Keratinocyte (primary cell): ENCODE data around the gene ZC3H7A. TPM values are rescaled to one million over a fixed set of nuclear protein-coding genes. Genes with fewer than 3 reads are reported as not detected.

ENCODE experiments used
- DNase-seq: peaks from one replicate; pipeline ENCODE4 v3.0.0-alpha.2; 2011; ENCODE audit warnings: low read depth, missing footprints, low spot score
- FAIRE-seq: peaks from 2 replicates; lab custom pipeline; 2011; peaks lifted over from hg19 to GRCh38; lab: Jason Lieb, UNC
- H2AFZ ChIP-seq: 2 replicates; pipeline ENCODE4 v1.6.0; 2012; ENCODE audit warnings: low read length, control low read depth, inconsistent platforms; ENCODE audit not compliant: control insufficient read depth
- H3K27ac ChIP-seq: 2 replicates; pipeline ENCODE4 v1.5.1; 2011; ENCODE audit warnings: low read length; ENCODE audit not compliant: control insufficient read depth, insufficient read depth
- H3K27me3 ChIP-seq: 3 replicates; pipeline ENCODE4 v1.6.0; 2011; ENCODE audit warnings: low read length; ENCODE audit not compliant: control insufficient read depth, insufficient read depth; ENCODE audit errors: extremely low read depth
- H3K36me3 ChIP-seq, 2 experiments: 2 replicates in 1 of 2; 3 replicates in 1 of 2; pipeline ENCODE4 v1.5.1; 2011; ENCODE audit warnings: low read length in 2 of 2, mild to moderate bottlenecking in 1 of 2; ENCODE audit not compliant: control insufficient read depth in 2 of 2, insufficient read depth in 2 of 2; ENCODE audit errors: extremely low read depth in 1 of 2
- H3K4me1 ChIP-seq: 3 replicates; pipeline ENCODE4 v1.5.1; 2011; ENCODE audit warnings: low read length; ENCODE audit not compliant: control insufficient read depth, insufficient read depth; ENCODE audit errors: extremely low read depth
- H3K4me2 ChIP-seq: 3 replicates; pipeline ENCODE4 v1.6.0; 2011; ENCODE audit warnings: low read depth, low read length; ENCODE audit not compliant: control insufficient read depth, insufficient read depth; ENCODE audit errors: extremely low read depth
- H3K4me3 ChIP-seq, 3 experiments: fragments of 200-600 bp in 1 of 3; sonication (generic) in 1 of 3; 2 replicates in 2 of 3; 3 replicates in 1 of 3; pipeline ENCODE4 v1.5.1; 2011 to 2016; ENCODE audit warnings: low read length in 3 of 3, mild to moderate bottlenecking in 3 of 3, control low read depth in 2 of 3, inconsistent platforms in 1 of 3, low read depth in 1 of 3, mixed read lengths in 1 of 3, mixed run types in 1 of 3, moderate library complexity in 1 of 3; ENCODE audit not compliant: control insufficient read depth in 2 of 3, insufficient read depth in 2 of 3; ENCODE audit errors: extremely low read depth in 1 of 3
- H3K79me2 ChIP-seq: 2 replicates; pipeline ENCODE4 v1.6.0; 2012; ENCODE audit warnings: low read length; ENCODE audit not compliant: control insufficient read depth, insufficient read depth
- H3K9ac ChIP-seq: 3 replicates; pipeline ENCODE4 v1.6.0; 2011; ENCODE audit warnings: low read length; ENCODE audit not compliant: control insufficient read depth, insufficient read depth; ENCODE audit errors: extremely low read depth
- H3K9me1 ChIP-seq: 3 replicates; pipeline ENCODE4 v1.6.0; 2011; ENCODE audit warnings: low read length; ENCODE audit not compliant: control insufficient read depth, insufficient read depth; ENCODE audit errors: extremely low read depth
- H3K9me3 ChIP-seq: 2 replicates; pipeline ENCODE4 v1.5.1; 2012; ENCODE audit warnings: low read depth, low read length; ENCODE audit not compliant: control insufficient read depth
- H4K20me1 ChIP-seq: 3 replicates; pipeline ENCODE4 v1.6.0; 2011; ENCODE audit warnings: low read length; ENCODE audit not compliant: control insufficient read depth, insufficient read depth; ENCODE audit errors: extremely low read depth
- CTCF ChIP-seq, 3 experiments: IDR thresholded peaks in 1 of 3; conservative IDR thresholded peaks in 1 of 3; optimal IDR thresholded peaks in 1 of 3; 2 replicates in 2 of 3; 3 replicates in 1 of 3; pipeline versions ENCODE3 to v1.5.1; 2011; ENCODE audit warnings: low read length in 3 of 3, mild to moderate bottlenecking in 3 of 3, moderate library complexity in 2 of 3, control low read depth in 1 of 3, inconsistent platforms in 1 of 3; ENCODE audit not compliant: insufficient read depth in 2 of 3; ENCODE audit errors: extremely low read depth in 1 of 3
- EZH2 ChIP-seq: IDR thresholded peaks from one replicate; pipeline ENCODE4 v1.6.1; 2012; ENCODE audit warnings: inconsistent platforms, mild to moderate bottlenecking, low read length, moderate library complexity
- dilution Hi-C: fragments of 300-500 bp; cut with MboI; formaldehyde crosslinking; loops from one replicate; pipeline ENCODE4 v1.7.0; 2020; ENCODE audit warnings: low sequenced_read_pairs; ENCODE audit not compliant: extremely low pct_ligation_motif_present
- polyA plus RNA-seq, 5 experiments: library from polyadenylated mRNA; depleted of rRNA in 3 of 5; stranded (reverse) in 3 of 5; stranded (forward) in 1 of 5; unstranded in 1 of 5; fragments of >200 nt; gene quantifications; 1 replicate in 1 of 5; 2 replicates in 3 of 5; 3 replicates in 1 of 5; pipeline versions ENCODE4 v1.2.1 to v1.2.3, GENCODE V29; 2011 to 2012; ENCODE audit warnings: missing spikeins in 2 of 5, low read depth in 1 of 5, low replicate concordance in 1 of 5

Gene ZC3H7A
- polyA plus RNA-seq, 1 donor (not counting 4 experiments of a cell fraction or from before 2014, with no cell fraction given), result 43.9 TPM

- Histone ChIP-seq H3K9ac (no peak overlapping the region), H3K27me3 (no peaks in the 10 kb centered on the region), H3K4me1 (peaks cover 9% of the 10 kb centered on the region), H4K20me1 (no peaks in the 10 kb centered on the region), H3K27ac (no peak overlapping the region), H3K9me3 (no peaks in the 10 kb centered on the region), H3K79me2 (no peaks in the 10 kb centered on the region), H2AFZ (no peak overlapping the region), H3K36me3 (no peaks in the 10 kb centered on the region), H3K4me3 (no peak overlapping the region), H3K4me2 (no peak overlapping the region), H3K9me1 (no peaks in the 10 kb centered on the region)
- DNase-seq, result no peak
- no peak for FAIRE-seq
- no peak for TF ChIP-seq EZH2
- TF ChIP-seq CTCF (optimal IDR thresholded peaks at IDR 0.05 in 1 of 3, IDR thresholded peaks at IDR 0.05 in 1 of 3, conservative IDR thresholded peaks at IDR 0.05 in 1 of 3; ENCODE audit: extremely low read depth in 1 of 3, insufficient read depth in 2 of 3, low read length in 3 of 3), result no peak
- dilution Hi-C loops, result no loop called here
Observed at GRCh38 chr16:11805556-11805955, 8.5 kb upstream of the ZC3H7A start.

- H3K9me1 ChIP-seq, result no peaks in the 10 kb centered on the region
- peaks cover 16% of the 10 kb centered on the region for H3K4me1 ChIP-seq
- H3K4me3 ChIP-seq, result no peak overlapping the region
- peaks cover 23% of the 10 kb centered on the region for H3K79me2 ChIP-seq
- H3K36me3 ChIP-seq, result no peaks in the 10 kb centered on the region
- no peak overlapping the region for H2AFZ ChIP-seq
- FAIRE-seq (no peak), DNase-seq (no peak)
- no peaks in the 10 kb centered on the region for H3K27me3 ChIP-seq
- H3K27ac ChIP-seq, result no peak overlapping the region
- TF ChIP-seq CTCF (optimal IDR thresholded peaks at IDR 0.05 in 1 of 3, IDR thresholded peaks at IDR 0.05 in 1 of 3, conservative IDR thresholded peaks at IDR 0.05 in 1 of 3; ENCODE audit: extremely low read depth in 1 of 3, insufficient read depth in 2 of 3, low read length in 3 of 3) (no peak), EZH2 (no peak)
- no peaks in the 10 kb centered on the region for H4K20me1 ChIP-seq
- dilution Hi-C loops, result no loop called here
- no peak overlapping the region for H3K4me2 ChIP-seq
- no peaks in the 10 kb centered on the region for H3K9me3 ChIP-seq
- H3K9ac ChIP-seq, result no peak overlapping the region
Observed at GRCh38 chr16:11801481-11802021, 4.5 kb upstream of the ZC3H7A start.
